OCI-LY7 (cell line): Measurements from ENCODE around the gene GRK5. TPM values are rescaled to one million over a fixed set of nuclear protein-coding genes. Genes with fewer than 3 reads are reported as not detected.

ENCODE experiments used
- BruUV-seq: library from RNA; stranded (reverse); fragments of 400-500 nt; replicated peaks from 2 replicates; lab custom pipeline; 2021; lab: Mats Ljungman, UMichigan
- CTCF ChIA-PET: fragments of 300-600 bp; sonication (Branson Sonifier 250); formaldehyde crosslinking; loops from one replicate; lab custom pipeline; 2022; ENCODE audit warnings: antibody characterized with exemption; ENCODE audit not compliant: unreplicated experiment; lab: Charles Lee
- POLR2A ChIA-PET: fragments of 300-600 bp; sonication (Branson Sonifier 250); formaldehyde crosslinking; loops from one replicate; lab custom pipeline; 2022; ENCODE audit warnings: antibody characterized with exemption; lab: Charles Lee
- DNase-seq: peaks from one replicate; pipeline ENCODE4 v3.0.0-alpha.2; 2015; ENCODE audit warnings: low spot score
- H2AFZ ChIP-seq: fragments of 200-600 bp; sonication (generic), shearing (Covaris generic); 2 replicates; pipeline ENCODE4 v1.6.1; 2014; ENCODE audit warnings: mild to moderate bottlenecking, antibody characterized with exemption, low read length, moderate library complexity
- H3K27ac ChIP-seq: fragments of 200-600 bp; sonication (generic); 2 replicates; pipeline ENCODE4 v1.5.1; 2014; ENCODE audit warnings: mixed run types, low read depth, mild to moderate bottlenecking, moderate library complexity, low read length, inconsistent platforms; ENCODE audit not compliant: poor library complexity, severe bottlenecking
- H3K36me3 ChIP-seq: fragments of 200-600 bp; sonication (generic); 2 replicates; pipeline ENCODE4 v1.6.1; 2014; ENCODE audit warnings: mild to moderate bottlenecking, antibody characterized with exemption, low read length, moderate library complexity, mixed read lengths; ENCODE audit not compliant: insufficient read depth
- H3K4me1 ChIP-seq: fragments of 200-600 bp; sonication (generic); 2 replicates; pipeline ENCODE4 v1.5.1; 2014; ENCODE audit warnings: mild to moderate bottlenecking, low read length; ENCODE audit not compliant: insufficient read depth, poor library complexity, severe bottlenecking
- H3K4me2 ChIP-seq: fragments of 200-600 bp; sonication (generic); 2 replicates; pipeline ENCODE4 v1.6.1; 2014; ENCODE audit warnings: mild to moderate bottlenecking, low read length
- H3K4me3 ChIP-seq: fragments of 200-600 bp; sonication (generic); 2 replicates; pipeline ENCODE4 v1.5.1; 2014; ENCODE audit warnings: mild to moderate bottlenecking, low read depth, low read length; ENCODE audit not compliant: poor library complexity, severe bottlenecking
- H3K79me2 ChIP-seq: fragments of 200-600 bp; sonication (generic); 2 replicates; pipeline ENCODE4 v1.6.1; 2016; ENCODE audit warnings: low read depth, mild to moderate bottlenecking, low read length, moderate library complexity, mixed read lengths; ENCODE audit not compliant: insufficient read depth
- H3K9me2 ChIP-seq: fragments of 200-600 bp; sonication (generic); 2 replicates; pipeline ENCODE4 v1.6.1; 2016; ENCODE audit warnings: mild to moderate bottlenecking, low read length, mixed read lengths; ENCODE audit not compliant: insufficient read depth
- H3K9me3 ChIP-seq: fragments of 200-600 bp; sonication (generic); 2 replicates; pipeline ENCODE4 v1.6.1; 2014; ENCODE audit warnings: mild to moderate bottlenecking, mixed run types, low read length, mixed read lengths
- H4K20me1 ChIP-seq: fragments of 200-600 bp; sonication (generic); 2 replicates; pipeline ENCODE4 v1.6.1; 2014; ENCODE audit warnings: mild to moderate bottlenecking, antibody characterized with exemption, low read length, moderate library complexity, mixed read lengths; ENCODE audit not compliant: insufficient read depth
- CTCF ChIP-seq: fragments of 200-600 bp; sonication (generic); conservative IDR thresholded peaks from 2 replicates; pipeline ENCODE4 v1.5.1; 2014; ENCODE audit warnings: mild to moderate bottlenecking, antibody characterized with exemption, low read length, moderate library complexity, mixed read lengths
- EZH2phosphoT487 ChIP-seq: fragments of 200-600 bp; sonication (generic); IDR thresholded peaks from 2 replicates; pipeline ENCODE4 v1.6.1; 2018; ENCODE audit warnings: low read depth, borderline replicate concordance, mild to moderate bottlenecking, mixed run types, antibody characterized with exemption, low read length, moderate library complexity, mixed read lengths
- intact Hi-C: fragments of 100-400 bp; cut with micrococcal nuclease; formaldehyde crosslinking; loops from one replicate; pipeline ENCODE4 v1.10.0; 2022; ENCODE audit not compliant: unreplicated experiment
- total RNA-seq, 2 experiments: library from RNA; depleted of rRNA in 1 of 2; stranded (reverse); fragments of >200 nt in 1 of 2; shearing (Covaris generic) in 1 of 2; gene quantifications; 2 replicates each; pipeline ENCODE4 v1.2.3, GENCODE V29; 2014 to 2022

GRK5 gene
- total RNA-seq, 2 experiments from 2014 or later = 4.7 to 10.2 TPM

- ChIA-PET POLR2A (no interaction called here), CTCF (no interaction called here)
- TF ChIP-seq CTCF (no peak), EZH2phosphoT487 (no peak)
- Histone ChIP-seq H2AFZ (no peak overlapping the region), H3K4me1 (peaks cover 13% of the 10 kb centered on the region), H3K4me3 (no peak overlapping the region), H3K9me2 (no peaks in the 10 kb centered on the region), H3K79me2 (no peaks in the 10 kb centered on the region), H3K4me2 (no peak overlapping the region), H3K9me3 (no peaks in the 10 kb centered on the region), H3K36me3 (no peaks in the 10 kb centered on the region), H3K27ac (no peak overlapping the region), H4K20me1 (0 out of 2 replicates have a peak, but pooled peaks cover 5% of the 10 kb centered on the region)
- intact Hi-C loops = no loop called here
- BruUV-seq = no TSS peak
- no peak for DNase-seq
Observed at GRCh38 chr10:119327096-119327745, 119.8 kb downstream of the GRK5 start.

- peaks cover 17% of the 10 kb centered on the region for H3K4me1 ChIP-seq
- H3K4me3 ChIP-seq = no peak overlapping the region
- no TSS peak for BruUV-seq
- peak overlapping the region; percentile 6; the same call in 1 of the 2 replicates for H3K4me2 ChIP-seq
- DNase-seq = no peak
- no peaks in the 10 kb centered on the region for H3K9me2 ChIP-seq
- no peak overlapping the region for H3K27ac ChIP-seq
- no peaks in the 10 kb centered on the region for H3K36me3 ChIP-seq
- H2AFZ ChIP-seq = no peak overlapping the region
- TF ChIP-seq EZH2phosphoT487 (no peak), CTCF (no peak)
- intact Hi-C loops = no loop called here
- POLR2A ChIA-PET = interaction anchor here (1.0 kb wide), 1 partner anchor 18 kb away, joined by 3 read pairs; no protein-coding TSS in a partner anchor
- H3K9me3 ChIP-seq = no peaks in the 10 kb centered on the region
- no peaks in the 10 kb centered on the region for H4K20me1 ChIP-seq
- CTCF ChIA-PET = no interaction called here
- no peaks in the 10 kb centered on the region for H3K79me2 ChIP-seq
Observed at GRCh38 chr10:119328223-119328622, 120.9 kb downstream of the GRK5 start.

GRCh38 chr10:119330342-119330741, 123.0 kb downstream of the GRK5 start:
- intact Hi-C loops = no loop called here
- BruUV-seq = no TSS peak
- Histone ChIP-seq H3K79me2 (no peaks in the 10 kb centered on the region), H3K9me3 (no peaks in the 10 kb centered on the region), H2AFZ (no peak overlapping the region), H3K4me1 (peaks cover 20% of the 10 kb centered on the region), H3K36me3 (no peaks in the 10 kb centered on the region), H3K4me3 (no peak overlapping the region), H4K20me1 (no peaks in the 10 kb centered on the region), H3K9me2 (no peaks in the 10 kb centered on the region), H3K4me2 (no peak overlapping the region), H3K27ac (no peak overlapping the region)
- no peak for TF ChIP-seq EZH2phosphoT487
- no peak for TF ChIP-seq CTCF
- POLR2A ChIA-PET = interaction anchor here (1.2 kb wide), 1 partner anchor 9 kb away, joined by 3 read pairs; no protein-coding TSS in a partner anchor
- CTCF ChIA-PET = no interaction called here
- DNase-seq = no peak
